ENCODE measurements around the gene CAPN11.
"Not testable (repeated sequence)": the region's sequence is repeated elsewhere in the genome, so short reads cannot be mapped to it uniquely, and the experiment has no call there.

Gene CAPN11

GRCh38 chr6:44182911-44183390 is 24.3 kb downstream of the CAPN11 start:
- DNase-seq: no peak

DNA sequence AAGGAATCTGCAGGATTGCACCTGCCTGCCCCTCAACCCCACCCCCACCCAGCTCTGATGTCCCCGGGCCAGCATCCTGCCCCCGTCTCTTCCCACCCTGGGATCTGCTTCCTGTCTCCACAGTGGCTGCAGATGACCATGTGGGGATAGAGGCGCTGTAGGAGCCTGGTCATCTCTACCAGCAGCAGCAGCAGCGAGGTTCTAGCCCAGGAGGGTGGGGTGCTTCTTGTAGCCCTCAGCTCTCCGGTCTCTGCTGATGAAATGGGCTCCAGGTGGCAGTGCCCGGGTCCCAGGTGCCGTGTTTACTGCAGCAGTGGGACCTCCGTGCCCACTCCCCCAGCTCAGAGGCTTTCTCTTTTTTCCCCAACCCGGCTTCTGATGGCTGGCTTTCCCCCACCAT is 25.2 kb downstream of the CAPN11 start:
- DNase-seq: no peak

DNA sequence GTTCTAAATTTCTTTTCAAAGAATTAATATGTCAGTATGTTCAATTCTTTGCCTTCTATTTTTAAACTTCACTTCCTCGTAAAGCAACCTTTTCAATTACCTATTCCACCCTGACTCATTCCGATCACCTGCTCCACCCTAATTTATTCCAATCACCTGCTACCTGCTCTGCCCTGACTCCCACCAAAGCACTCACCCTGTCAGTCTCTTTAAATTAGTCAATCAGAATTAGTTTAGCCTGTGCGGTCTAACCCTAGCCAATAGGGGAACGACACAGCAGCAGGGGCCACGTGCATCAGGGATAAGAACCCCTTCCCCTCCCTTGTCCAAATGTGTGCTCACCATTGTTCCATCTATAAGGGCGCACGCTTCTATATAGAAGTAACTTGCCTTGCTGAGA is 26.7 kb downstream of the CAPN11 start:
- not testable (repeated sequence) for DNase-seq

GRCh38 chr6:44185953-44186634 is 27.5 kb downstream of the CAPN11 start:
- DNase-seq: no peak

GRCh38 chr6:44186635-44187025 is 28.0 kb downstream of the CAPN11 start:
- no peak for DNase-seq

- no peak for DNase-seq
Measured at GRCh38 chr6:44188819-44189218, 30.2 kb downstream of the CAPN11 start.

GRCh38 chr6:44189257-44189656 is 30.6 kb downstream of the CAPN11 start:
- no peak for DNase-seq

DNA sequence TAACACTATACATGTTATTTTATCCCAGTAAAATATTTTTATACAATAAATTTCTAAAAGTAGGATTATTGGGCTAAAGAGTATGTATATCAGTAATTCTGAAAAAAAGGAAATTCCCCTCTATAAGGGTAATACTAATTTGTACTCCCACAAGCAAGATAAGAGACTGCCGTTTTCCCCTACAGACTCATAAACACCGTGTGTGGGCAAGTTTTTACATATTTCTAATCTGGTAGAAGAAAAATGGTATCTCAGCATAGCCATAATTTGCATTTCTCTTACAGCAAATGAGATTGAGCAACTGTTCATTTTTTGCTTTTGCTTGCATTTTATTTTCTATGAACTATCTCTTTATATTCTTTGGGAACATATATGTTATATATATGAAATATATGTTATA is 32.1 kb downstream of the CAPN11 start:
- DNase-seq: no peak

- no peak for DNase-seq
Measured at GRCh38 chr6:44192428-44193041, 33.9 kb downstream of the CAPN11 start.

DNA sequence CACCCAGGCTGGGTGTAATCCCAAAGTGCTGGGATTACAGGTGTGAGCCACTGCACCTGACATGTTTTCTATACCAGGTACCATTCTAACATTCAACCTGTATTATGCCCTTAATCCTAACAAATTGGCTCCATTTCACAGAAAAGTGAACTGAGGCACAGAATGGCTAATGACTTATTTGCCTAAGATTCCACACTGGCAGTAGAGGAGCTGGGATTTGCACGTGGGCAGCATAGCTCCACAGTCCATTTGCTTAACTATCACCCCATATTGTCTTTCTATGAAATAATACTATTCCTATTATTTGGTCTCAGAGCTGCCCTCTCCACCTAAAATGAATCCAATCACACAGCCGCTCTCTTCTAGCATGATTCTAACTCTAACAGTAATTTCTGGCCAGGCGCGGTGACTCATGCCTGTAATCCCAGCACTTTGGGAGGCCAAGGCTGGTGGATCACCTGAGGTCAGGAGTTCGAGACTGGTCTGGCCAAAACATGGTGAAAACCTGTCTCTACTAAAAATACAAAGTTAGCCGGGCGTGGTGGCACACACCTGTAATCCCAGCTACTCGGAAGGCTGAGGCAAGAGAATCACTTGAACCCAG is 34.8 kb downstream of the CAPN11 start:
- no peak for DNase-seq

- DNase-seq: no peak
Measured at GRCh38 chr6:44194326-44194725, 35.7 kb downstream of the CAPN11 start.

DNA sequence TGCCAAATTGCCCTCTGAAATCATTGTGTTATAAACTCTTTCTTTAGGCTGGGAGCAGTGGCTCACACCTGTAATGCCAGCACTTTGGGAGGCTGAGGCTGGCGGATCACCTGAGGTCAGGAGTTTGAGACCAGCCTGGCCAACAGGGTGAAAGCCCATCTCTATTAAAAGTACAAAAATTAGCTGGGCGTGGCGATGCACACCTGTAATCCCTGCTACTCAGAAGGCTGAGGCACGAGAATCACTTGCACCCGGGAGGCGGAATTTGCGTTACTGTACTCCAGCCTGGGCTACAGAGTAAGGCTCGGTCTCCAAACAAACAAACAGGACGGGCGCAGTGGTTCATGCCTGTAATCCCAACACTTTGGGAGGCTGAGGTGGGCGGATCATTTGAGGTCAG is 37.7 kb downstream of the CAPN11 start:
- DNase-seq: not testable (repeated sequence)

DNA sequence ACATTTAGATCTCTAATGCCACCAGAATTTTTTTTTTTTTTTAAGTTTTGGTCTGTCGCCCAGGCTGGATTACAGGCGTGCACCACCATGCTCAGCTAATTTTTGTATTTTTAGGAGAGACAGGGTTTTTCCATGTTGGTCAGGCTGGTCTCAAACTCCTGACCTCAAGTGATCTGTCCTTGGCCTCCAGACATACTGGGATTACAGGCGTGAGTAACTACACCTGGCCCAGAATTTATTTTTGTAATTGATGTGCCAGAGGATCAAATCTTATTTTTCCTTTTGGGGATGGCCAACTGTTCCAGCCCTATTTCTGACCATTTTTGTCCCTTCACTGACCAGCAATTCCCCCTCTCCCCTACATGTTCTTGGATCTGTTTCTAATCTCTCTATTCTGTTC is 40.1 kb downstream of the CAPN11 start:
- DNase-seq: no peak

GRCh38 chr6:44199883-44200282 is 41.3 kb downstream of the CAPN11 start:
- no peak for DNase-seq

DNA sequence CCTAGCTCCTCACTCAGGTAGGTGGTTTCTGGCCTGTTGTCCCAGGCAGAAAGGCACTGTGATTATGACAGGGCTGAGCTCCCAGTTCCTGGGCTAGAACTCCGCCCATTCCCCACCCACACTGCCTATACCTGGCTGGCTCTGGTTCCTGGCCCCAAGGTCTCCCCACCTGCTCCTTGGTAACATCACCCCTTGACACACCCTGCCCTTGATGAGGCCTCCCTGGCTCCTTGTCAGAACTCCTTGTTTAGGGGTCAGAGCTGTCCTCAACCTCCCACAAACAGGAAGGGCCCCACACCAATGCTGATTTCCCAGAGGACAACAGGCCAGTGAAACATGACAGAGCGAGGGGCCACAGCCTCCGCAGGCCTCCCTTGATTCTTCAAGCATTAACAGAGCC is 42.6 kb downstream of the CAPN11 start:
- DNase-seq: no peak

DNA sequence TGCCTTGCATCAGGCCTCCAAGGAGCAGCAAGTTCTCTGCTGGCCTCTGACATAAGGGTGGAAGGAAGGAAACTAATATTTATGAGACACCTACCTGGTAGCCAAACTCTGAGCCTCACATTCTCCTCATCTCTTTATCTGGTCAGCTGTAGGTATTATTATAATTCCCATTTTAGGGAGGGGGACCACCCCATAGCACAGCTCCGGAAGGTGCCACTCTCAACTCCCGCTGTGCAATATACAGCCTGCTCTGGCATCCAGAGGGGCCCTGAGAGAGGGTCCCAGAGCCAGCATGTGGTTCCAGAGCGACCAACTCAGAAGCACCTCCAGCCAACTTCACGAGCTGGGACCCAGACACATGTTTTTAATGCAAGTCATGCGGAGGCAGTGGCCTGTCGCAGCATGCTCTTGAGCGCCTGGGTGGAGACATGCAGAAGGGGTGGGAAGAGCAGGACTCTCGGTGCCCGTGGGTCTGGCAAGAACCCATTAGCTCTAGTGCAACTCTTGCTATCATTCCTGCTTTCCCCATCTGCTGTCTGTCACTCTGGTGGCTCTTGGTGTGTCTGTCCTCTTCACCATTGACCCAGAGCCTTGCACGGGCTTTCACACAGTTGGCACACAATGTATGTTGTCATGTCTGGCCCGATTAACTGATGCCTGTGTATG is 43.2 kb downstream of the CAPN11 start:
- DNase-seq: no peak

GRCh38 chr6:44202332-44202971 is 43.8 kb downstream of the CAPN11 start:
- DNase-seq: no peak

DNA sequence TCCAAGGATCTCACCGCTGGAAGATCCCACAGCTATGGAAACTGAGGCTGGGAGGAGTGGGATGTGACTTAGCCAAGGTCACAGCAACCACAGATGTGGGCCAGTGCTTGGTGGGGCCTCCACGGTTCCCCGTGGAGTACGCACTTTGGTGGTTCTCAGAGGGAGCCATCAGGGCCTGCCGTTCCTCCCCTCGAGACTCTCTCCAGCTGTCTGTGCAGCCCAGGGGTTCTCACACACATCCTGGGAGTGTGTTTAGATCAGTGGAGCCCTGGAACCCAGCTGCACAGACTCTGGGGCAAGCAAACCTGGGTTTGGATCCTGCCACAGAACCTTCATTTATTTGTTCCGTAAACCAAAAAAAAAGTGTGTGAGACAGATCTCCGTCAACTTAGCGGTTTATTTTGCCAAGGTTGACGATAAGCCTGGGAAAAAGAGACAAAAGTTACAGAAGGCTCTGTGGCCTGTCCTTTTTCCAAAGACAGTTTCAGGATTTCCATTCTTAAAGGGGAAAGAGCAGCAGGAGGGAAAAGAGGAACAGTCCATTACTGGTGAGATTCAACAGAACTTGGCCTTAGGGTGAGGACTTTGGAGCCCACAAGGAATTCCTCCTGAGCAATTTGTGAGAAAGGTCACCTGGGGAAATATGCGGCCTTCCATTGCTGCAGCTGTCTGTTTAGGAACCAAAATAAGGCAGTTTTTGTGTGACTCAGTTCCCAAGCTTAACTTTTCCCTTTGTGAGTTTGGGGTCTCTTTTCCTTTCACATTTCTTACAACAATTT is 44.5 kb downstream of the CAPN11 start:
- no peak for DNase-seq

DNA sequence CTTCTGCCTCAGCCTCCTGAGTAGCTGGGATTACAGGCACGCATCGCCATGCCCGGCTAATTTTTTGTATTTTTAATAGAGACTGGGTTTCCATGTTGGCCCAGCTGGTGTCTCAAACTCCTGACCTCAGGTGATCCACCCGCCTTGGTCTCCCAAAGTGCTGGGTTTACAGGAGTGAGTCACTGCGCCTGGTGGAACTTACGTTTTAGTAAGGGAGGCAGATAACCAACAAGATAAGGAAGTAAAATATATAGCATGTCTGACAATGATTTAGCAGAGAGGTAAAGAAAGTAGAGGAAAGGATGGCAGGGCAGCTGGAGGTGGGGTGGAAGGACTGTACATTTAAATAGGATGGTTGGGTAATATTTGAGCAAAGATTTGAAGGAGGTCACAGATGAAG is 45.3 kb downstream of the CAPN11 start:
- no peak for DNase-seq

DNA sequence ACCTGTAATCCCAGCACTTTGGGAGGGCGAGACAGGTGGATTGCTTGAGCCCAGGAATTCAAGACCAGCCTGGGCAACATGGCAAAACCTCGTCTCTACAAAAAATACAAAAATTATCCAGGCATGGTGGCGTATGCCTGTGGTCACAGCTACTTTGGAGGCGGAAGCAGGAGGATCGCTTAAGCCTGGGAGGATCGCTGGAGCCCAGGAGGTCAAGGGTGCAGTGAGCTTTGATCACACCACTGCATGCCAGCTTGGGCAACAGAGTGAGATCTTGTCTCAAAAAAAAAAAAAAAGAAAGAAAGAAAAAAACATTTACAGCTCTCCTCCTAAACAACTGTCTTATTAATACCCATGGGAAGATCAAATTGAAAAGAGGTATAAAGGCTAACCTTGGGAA is 49.3 kb downstream of the CAPN11 start:
- no peak for DNase-seq

DNA sequence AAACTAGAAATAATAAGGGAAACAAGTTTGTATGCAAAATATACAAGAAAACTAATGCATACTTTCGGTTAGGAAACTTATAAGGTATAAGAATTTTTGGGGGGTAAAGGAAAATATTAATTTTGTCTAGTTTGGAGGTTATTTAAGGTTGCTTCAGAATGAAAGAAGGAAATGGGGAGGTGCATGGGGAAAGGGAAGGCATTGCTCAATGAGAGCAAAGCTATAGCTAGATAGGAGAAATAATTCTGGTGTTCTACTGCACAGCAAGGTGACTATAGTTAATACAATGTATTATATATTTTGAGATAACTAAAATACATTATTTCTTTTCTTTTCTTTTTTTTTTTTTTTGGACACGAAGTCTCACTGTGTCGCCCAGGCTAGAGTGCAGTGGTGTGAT is 52.7 kb downstream of the CAPN11 start:
- DNase-seq: peak; percentile 15 to 63

DNA sequence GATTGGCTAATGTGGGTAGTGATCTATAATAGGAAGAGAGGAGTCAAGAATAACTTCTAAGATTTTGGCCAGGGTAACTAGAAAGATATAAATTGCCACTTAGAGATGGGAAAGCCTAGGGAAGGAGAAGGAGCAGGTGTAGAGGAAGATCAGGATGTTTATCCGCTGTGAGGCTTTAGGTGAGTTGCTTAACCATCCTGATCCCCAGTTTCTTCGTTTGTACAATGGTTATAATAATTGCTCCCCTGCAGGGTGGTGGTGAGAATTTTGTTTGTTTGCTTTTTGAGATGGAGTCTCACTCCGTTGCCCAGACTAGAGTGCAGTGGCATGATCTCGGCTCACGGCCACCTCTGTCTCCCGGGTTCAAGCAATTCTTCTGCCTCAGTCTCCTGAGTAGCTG is 55.7 kb downstream of the CAPN11 start:
- DNase-seq: no peak

Measured in inflammatory macrophage (primary cell).